Endometrial microvascular endothelial cells (primary cell): Measurements from ENCODE around the gene NSRP1. TPM values are rescaled to one million over a fixed set of nuclear protein-coding genes. Genes with fewer than 3 reads are reported as not detected.
"Not testable (repeated sequence)": the region's sequence is repeated elsewhere in the genome, so short reads cannot be mapped to it uniquely, and the experiment has no call there.

Experiments used
- in situ Hi-C: cut with HindIII; loops from 2 replicates; pipeline ENCODE4 v1.10.0; 2017; ENCODE audit warnings: low sequenced_read_pairs, low pct_unique_long_range_greater_than_20kb; ENCODE audit errors: inconsistent ontology term
- total RNA-seq: library from RNA; depleted of rRNA; stranded (reverse); fragments of >200 nt; gene quantifications from one replicate; pipeline ENCODE4 v1.2.3, GENCODE V29; 2015; ENCODE audit errors: inconsistent ontology term

The NSRP1 gene
- 4.3 TPM for total RNA-seq

- in situ Hi-C loops, result no loop called here
These were observed at the start of gene NSRP1 for GRCh38 chr17:30116661-30117551. TSS of gene NSRP1 (plus strand) at chr17:30116816. CDS start at chr17:30116844, 28 bp downstream.

- in situ Hi-C loops, result no loop called here
These were observed 48.2 kb upstream of the NSRP1 start for GRCh38 chr17:30068465-30068864.

GRCh38 chr17:30074254-30074653 lies 42.4 kb upstream of the NSRP1 start:
- in situ Hi-C loops, result no loop called here

- in situ Hi-C loops, result no loop called here
These were observed 41.9 kb upstream of the NSRP1 start for GRCh38 chr17:30074730-30075129.

GRCh38 chr17:30082773-30083172 lies 33.8 kb upstream of the NSRP1 start:
- in situ Hi-C loops, result no loop called here

GRCh38 chr17:30084788-30085187 lies 31.8 kb upstream of the NSRP1 start:
- in situ Hi-C loops, result no loop called here

GRCh38 chr17:30086896-30087295 lies 29.7 kb upstream of the NSRP1 start:
- in situ Hi-C loops, result no loop called here

- in situ Hi-C loops, result not testable (repeated sequence)
These were observed 29.2 kb upstream of the NSRP1 start for GRCh38 chr17:30087431-30087830.

- in situ Hi-C loops, result no loop called here
These were observed 25.4 kb upstream of the NSRP1 start for GRCh38 chr17:30091121-30091670.

- in situ Hi-C loops, result no loop called here
These were observed 24.8 kb upstream of the NSRP1 start for GRCh38 chr17:30091771-30092170.

- in situ Hi-C loops, result no loop called here
These were observed 23.7 kb upstream of the NSRP1 start for GRCh38 chr17:30092886-30093285.

- in situ Hi-C loops, result no loop called here
These were observed 23.0 kb upstream of the NSRP1 start for GRCh38 chr17:30093463-30094147.

GRCh38 chr17:30095507-30096244 lies 20.9 kb upstream of the NSRP1 start:
- in situ Hi-C loops, result no loop called here

- in situ Hi-C loops, result no loop called here
These were observed 14.8 kb upstream of the NSRP1 start for GRCh38 chr17:30101686-30102390.

GRCh38 chr17:30103921-30104320 lies 12.7 kb upstream of the NSRP1 start:
- in situ Hi-C loops, result no loop called here

- in situ Hi-C loops, result no loop called here
These were observed 11.9 kb upstream of the NSRP1 start for GRCh38 chr17:30104575-30105339.

GRCh38 chr17:30112794-30113193 lies 3.8 kb upstream of the NSRP1 start:
- in situ Hi-C loops, result no loop called here

GRCh38 chr17:30113213-30113612 lies 3.4 kb upstream of the NSRP1 start:
- in situ Hi-C loops, result no loop called here
